GM19043 (cell line): ENCODE results near the gene PCDH10.
"Not testable (repeated sequence)": the region's sequence is repeated elsewhere in the genome, so short reads cannot be mapped to it uniquely, and the experiment has no call there.

Experiments
- ATAC-seq: cut with Tn5 transposase; IDR thresholded peaks from one replicate; pipeline ENCODE4 v1.9.1; 2021; ENCODE audit warnings: low read depth; ENCODE audit not compliant: unreplicated experiment

The PCDH10 gene

GRCh38 chr4:133208694-133209285, 59.7 kb downstream of the PCDH10 start:
- ATAC-seq = no peak

GRCh38 chr4:133233922-133234321, 84.8 kb downstream of the PCDH10 start:
- no peak for ATAC-seq

GRCh38 chr4:133240451-133240850, 91.4 kb downstream of the PCDH10 start:
- ATAC-seq = not testable (repeated sequence)
